K562 (cell line): ENCODE data around the gene DHX32. TPM values are rescaled to one million over a fixed set of nuclear protein-coding genes. Genes with fewer than 3 reads are reported as not detected.
A peak's percentile ranks its signal among the peaks of the same experiment; 100 is the strongest.

Experiments
- C11orf30 ChIP-seq: fragments of 450-650 bp; IDR thresholded peaks from 2 replicates; pipeline ENCODE4 v1.6.1; 2016; ENCODE audit warnings: low read depth, mild to moderate bottlenecking
- CREM ChIP-seq: IDR thresholded peaks from 2 replicates; pipeline ENCODE4 v1.6.1; 2014; ENCODE audit warnings: antibody characterized with exemption, low read depth
- CXXC5 ChIP-seq: fragments of 250-450 bp; sonication (Bioruptor Pico); IDR thresholded peaks from 2 replicates; pipeline ENCODE4 v1.8.0; 2022; ENCODE audit warnings: inconsistent platforms, mild to moderate bottlenecking, moderate library complexity
- DIDO1 ChIP-seq: fragments of 450-650 bp; IDR thresholded peaks from 2 replicates; pipeline ENCODE4 v1.6.1; 2016; ENCODE audit warnings: low read depth, missing biosample characterization, missing genetic modification characterization
- GABPB1 ChIP-seq: sonication (generic); formaldehyde crosslinking; IDR thresholded peaks from 2 replicates; pipeline ENCODE4 v1.8.0; 2022; ENCODE audit warnings: mild to moderate bottlenecking, missing genetic modification reagents
- HNRNPL ChIP-seq: fragments of 200-400 bp; formaldehyde crosslinking; IDR thresholded peaks from 2 replicates; pipeline ENCODE4 v1.6.1; 2017; ENCODE audit warnings: low read depth, mild to moderate bottlenecking, low read length
- MYC ChIP-seq, 2 experiments: fragments of 250-450 bp in 1 of 2; sonication (Bioruptor Pico) in 1 of 2; IDR thresholded peaks; 2 replicates each; pipeline versions ENCODE4 v1.5.1 to v1.6.1; 2012 to 2021; ENCODE audit warnings: low read depth in 2 of 2, borderline replicate concordance in 1 of 2, improper control_type of control experiment in 1 of 2, low read length in 1 of 2, mild to moderate bottlenecking in 1 of 2, moderate library complexity in 1 of 2
- NCOA6 ChIP-seq: fragments of 450-650 bp; IDR thresholded peaks from 2 replicates; pipeline ENCODE4 v1.6.1; 2017; ENCODE audit warnings: mild to moderate bottlenecking
- NFIC ChIP-seq: fragments of 450-650 bp; IDR thresholded peaks from 2 replicates; pipeline ENCODE4 v1.6.1; 2017; ENCODE audit warnings: mild to moderate bottlenecking, inconsistent platforms
- NR2C2 ChIP-seq, 2 experiments: fragments of 200-800 bp in 1 of 2; sonication (Bioruptor generic) in 1 of 2; sonication (generic) in 1 of 2; formaldehyde crosslinking in 1 of 2; IDR thresholded peaks; 2 replicates each; pipeline versions ENCODE4 v1.6.1 to v1.8.0; 2016 to 2022; ENCODE audit warnings: mild to moderate bottlenecking in 1 of 2, missing compliant biosample characterization in 1 of 2, missing genetic modification characterization in 1 of 2, missing genetic modification reagents in 1 of 2
- PHF8 ChIP-seq: fragments of 200-600 bp; sonication (generic); IDR thresholded peaks from 2 replicates; pipeline ENCODE4 v1.6.1; 2012; ENCODE audit warnings: mixed run types, mild to moderate bottlenecking, inconsistent platforms, low read length, moderate library complexity, borderline replicate concordance
- SRSF7 ChIP-seq: fragments of 200-400 bp; formaldehyde crosslinking; optimal IDR thresholded peaks from 2 replicates; pipeline ENCODE3; 2017; ENCODE audit warnings: mild to moderate bottlenecking, low read depth, low read length
- TAF7 ChIP-seq: fragments of 450-650 bp; IDR thresholded peaks from 2 replicates; pipeline ENCODE4 v1.6.1; 2016; ENCODE audit warnings: missing genetic modification characterization, missing compliant biosample characterization
- TOE1 ChIP-seq, 2 experiments: fragments of 450-650 bp in 1 of 2; sonication (generic) in 1 of 2; formaldehyde crosslinking in 1 of 2; IDR thresholded peaks; 2 replicates each; pipeline versions ENCODE4 v1.7.1 to v1.8.0; 2016 to 2022; ENCODE audit warnings: borderline replicate concordance in 2 of 2, mild to moderate bottlenecking in 2 of 2, antibody characterized with exemption in 1 of 2, inconsistent platforms in 1 of 2, low read depth in 1 of 2, missing genetic modification reagents in 1 of 2, moderate library complexity in 1 of 2
- polyA plus RNA-seq, 8 experiments: library from polyadenylated mRNA; depleted of rRNA in 4 of 8; stranded (reverse) in 5 of 8; unstranded in 3 of 8; fragments of >200 nt; fragmentation: Nextera tagmentation in 2 of 8; fragmentation: Illumina TruSeq in 1 of 8; extraction: Ambion mirVana in 2 of 8; extraction: Trizol in 1 of 8; gene quantifications; 2 replicates each; pipeline versions ENCODE4 v1.2.1 to v1.2.3, GENCODE V29; 2011 to 2014; ENCODE audit warnings: inconsistent platforms in 1 of 8, missing spikeins in 1 of 8
- total RNA-seq, 7 experiments: library from RNA; depleted of rRNA in 6 of 7; stranded (reverse); fragments of >200 nt in 6 of 7; fragmentation: Illumina TruSeq in 2 of 7; extraction: Trizol in 2 of 7; gene quantifications; 2 replicates each; pipeline versions ENCODE4 v1.2.1 to v1.2.3, GENCODE V29; 2011 to 2021; ENCODE audit warnings: low replicate concordance in 1 of 7
- TF ChIP-seq, protein P1 (sequence below): IDR thresholded peaks from 3 replicates; pipeline ENCODE4 v1.6.1; 2011; ENCODE audit warnings: borderline replicate concordance, mild to moderate bottlenecking; ENCODE audit not compliant: insufficient read length, insufficient read depth
- TF ChIP-seq, protein P2 (sequence below), 2 experiments: fragments of 450-650 bp; IDR thresholded peaks; 2 replicates each; pipeline ENCODE4 v1.6.1; 2016

DHX32 gene
- total and polyA plus RNA-seq, 9 of the 15 experiments (the other 6 are each of a cell fraction or from before 2014, with no cell fraction given): 5.8 to 23.5 (median 17.5) TPM

DNA sequence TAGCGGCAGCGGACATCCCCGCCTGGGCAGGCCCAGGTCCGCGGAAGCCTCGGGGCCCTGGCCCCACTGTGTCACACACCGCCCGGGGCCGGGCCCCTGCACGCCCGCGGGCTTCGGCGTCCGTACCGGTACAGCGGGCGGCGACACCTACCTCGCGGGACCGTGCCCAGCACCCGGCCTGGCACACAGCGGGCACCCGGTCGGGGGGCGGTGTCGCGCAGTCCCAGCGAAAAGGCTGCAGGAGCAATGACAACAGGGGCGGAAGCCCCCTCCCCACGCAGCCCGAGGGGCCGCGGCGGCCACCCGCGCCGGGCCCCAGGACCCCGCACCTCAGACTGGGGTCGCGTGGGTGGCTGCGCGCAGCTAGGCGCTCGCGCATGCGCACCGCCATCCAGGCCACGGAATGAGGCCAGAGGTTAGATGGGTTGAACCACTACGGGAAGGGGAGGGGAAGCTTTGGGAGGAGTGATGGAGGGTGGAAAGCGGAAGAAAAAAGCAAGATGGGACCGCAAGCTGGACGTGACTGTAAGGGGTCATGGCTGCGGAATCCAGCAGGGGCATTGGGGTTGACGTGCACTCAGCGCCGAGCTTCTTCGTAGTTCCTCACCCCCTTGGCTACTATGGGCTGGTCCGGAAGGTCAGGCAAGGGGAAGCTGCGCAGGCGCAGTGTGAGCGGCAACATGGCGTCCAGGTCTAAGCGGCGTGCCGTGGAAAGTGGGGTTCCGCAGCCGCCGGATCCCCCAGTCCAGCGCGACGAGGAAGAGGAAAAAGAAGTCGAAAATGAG, 58.0 kb downstream of the DHX32 start, which contains the start of the genes BCCIP and UROS (continued):
- TF ChIP-seq TOE1 (IDR thresholded peaks at IDR 0.05; ENCODE audit: borderline replicate concordance) (peak; percentile 98), TOE1 (CRISPR knock-in tag; IDR thresholded peaks at IDR 0.05; ENCODE audit: borderline replicate concordance, low read depth) (no peak), NFIC (0 out of 2 replicates have a peak, but pooled peaks have one; percentile 6), HNRNPL (peak; percentile 92), C11orf30 (peak; percentile 78), CXXC5 (CRISPR knock-in tag) (peak; percentile 50), DIDO1 (tag) (peak; percentile 51; the same call in 1 of the 2 replicates), CREM (peak; percentile 12; the same call in 1 of the 2 replicates), PHF8 (peak; percentile 85; the same call in 1 of the 2 replicates), SRSF7 (no peak), NCOA6 (no peak), TAF7 (tag) (peak; percentile 91), MYC (IDR thresholded peaks at IDR 0.05; ENCODE audit: low read depth, low read length) (peak; percentile 64; the same call in 1 of the 2 replicates), MYC (CRISPR knock-in tag; IDR thresholded peaks at IDR 0.05; ENCODE audit: borderline replicate concordance, low read depth) (no peak), GABPB1 (CRISPR knock-in tag) (peak; percentile 57; the same call in 1 of the 2 replicates), NR2C2 (CRISPR knock-in tag; IDR thresholded peaks at IDR 0.05) (peak; percentile 92), NR2C2 (tag; IDR thresholded peaks at IDR 0.05) (peak; percentile 99)
- TF ChIP-seq, protein P1, sequence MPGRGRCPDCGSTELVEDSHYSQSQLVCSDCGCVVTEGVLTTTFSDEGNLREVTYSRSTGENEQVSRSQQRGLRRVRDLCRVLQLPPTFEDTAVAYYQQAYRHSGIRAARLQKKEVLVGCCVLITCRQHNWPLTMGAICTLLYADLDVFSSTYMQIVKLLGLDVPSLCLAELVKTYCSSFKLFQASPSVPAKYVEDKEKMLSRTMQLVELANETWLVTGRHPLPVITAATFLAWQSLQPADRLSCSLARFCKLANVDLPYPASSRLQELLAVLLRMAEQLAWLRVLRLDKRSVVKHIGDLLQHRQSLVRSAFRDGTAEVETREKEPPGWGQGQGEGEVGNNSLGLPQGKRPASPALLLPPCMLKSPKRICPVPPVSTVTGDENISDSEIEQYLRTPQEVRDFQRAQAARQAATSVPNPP: no peak
- TF ChIP-seq, protein P2, sequence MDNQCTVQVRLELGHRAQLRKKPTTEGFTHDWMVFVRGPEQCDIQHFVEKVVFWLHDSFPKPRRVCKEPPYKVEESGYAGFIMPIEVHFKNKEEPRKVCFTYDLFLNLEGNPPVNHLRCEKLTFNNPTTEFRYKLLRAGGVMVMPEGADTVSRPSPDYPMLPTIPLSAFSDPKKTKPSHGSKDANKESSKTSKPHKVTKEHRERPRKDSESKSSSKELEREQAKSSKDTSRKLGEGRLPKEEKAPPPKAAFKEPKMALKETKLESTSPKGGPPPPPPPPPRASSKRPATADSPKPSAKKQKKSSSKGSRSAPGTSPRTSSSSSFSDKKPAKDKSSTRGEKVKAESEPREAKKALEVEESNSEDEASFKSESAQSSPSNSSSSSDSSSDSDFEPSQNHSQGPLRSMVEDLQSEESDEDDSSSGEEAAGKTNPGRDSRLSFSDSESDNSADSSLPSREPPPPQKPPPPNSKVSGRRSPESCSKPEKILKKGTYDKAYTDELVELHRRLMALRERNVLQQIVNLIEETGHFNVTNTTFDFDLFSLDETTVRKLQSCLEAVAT (IDR thresholded peaks at IDR 0.05): 0 out of 4 replicates have a peak, but pooled peaks of 1 of the 2 experiments have one; percentile 35
